Skeletal muscle cell (primary cell): Measurements from ENCODE around the gene BTD.

Experiments used
- DNase-seq: peaks from one replicate; pipeline ENCODE4 v3.0.0-alpha.2; 2010; ENCODE audit warnings: low read depth
- H3K4me3 ChIP-seq: 2 replicates; pipeline ENCODE4 v1.5.1; 2011; ENCODE audit warnings: low read depth, mild to moderate bottlenecking, control low read depth, low read length, moderate library complexity

The BTD gene

GRCh38 chr3:15601399-15602145 lies at the start of gene BTD, which contains the start of gene HACL1:
Gene BTD, plus strand, starts transcription at chr3:15601745. Its CDS starts 33,695 bp downstream, at chr3:15635440.
Gene HACL1, minus strand, starts transcription at chr3:15601569. Its CDS starts 106 bp downstream, at chr3:15601463.
- H3K4me3 ChIP-seq = peak within 1 kb of the TSS; percentile 55
- peak; percentile 97 for DNase-seq

- no peak for DNase-seq
- H3K4me3 ChIP-seq = no peak overlapping the region
Measured at GRCh38 chr3:15551902-15552301, 49.6 kb upstream of the BTD start.

GRCh38 chr3:15553749-15554148 lies 47.8 kb upstream of the BTD start:
- H3K4me3 ChIP-seq = no peak overlapping the region
- no peak for DNase-seq

GRCh38 chr3:15556512-15556911 lies 45.0 kb upstream of the BTD start:
- DNase-seq = no peak
- H3K4me3 ChIP-seq = no peak overlapping the region

GRCh38 chr3:15557511-15557946 lies 44.0 kb upstream of the BTD start:
- peak; percentile 15 for DNase-seq

GRCh38 chr3:15558581-15558980 lies 43.0 kb upstream of the BTD start:
- no peak for DNase-seq
- H3K4me3 ChIP-seq = no peak overlapping the region

More at GRCh38 chr3:15557511-15557946, 44.0 kb upstream of the BTD start:
- H3K4me3 ChIP-seq = no peak overlapping the region

GRCh38 chr3:15562560-15562959 lies 39.0 kb upstream of the BTD start:
- no peak for DNase-seq
- H3K4me3 ChIP-seq = no peak overlapping the region

GRCh38 chr3:15563190-15563589 lies 38.4 kb upstream of the BTD start:
- DNase-seq = no peak
- H3K4me3 ChIP-seq = no peak overlapping the region

GRCh38 chr3:15572138-15572537 lies 29.4 kb upstream of the BTD start:
- H3K4me3 ChIP-seq = no peak overlapping the region
- DNase-seq = no peak

- H3K4me3 ChIP-seq = no peak overlapping the region
- no peak for DNase-seq
Measured at GRCh38 chr3:15575446-15575845, 26.1 kb upstream of the BTD start.

- no peak for DNase-seq
- no peak overlapping the region for H3K4me3 ChIP-seq
Measured at GRCh38 chr3:15576475-15576874, 25.1 kb upstream of the BTD start.

GRCh38 chr3:15578289-15578867 lies 23.2 kb upstream of the BTD start:
- DNase-seq = no peak
- H3K4me3 ChIP-seq = no peak overlapping the region

GRCh38 chr3:15579051-15579450 lies 22.5 kb upstream of the BTD start:
- no peak for DNase-seq
- no peak overlapping the region for H3K4me3 ChIP-seq

GRCh38 chr3:15581471-15582394 lies 19.8 kb upstream of the BTD start:
- no peak overlapping the region for H3K4me3 ChIP-seq
- no peak for DNase-seq

GRCh38 chr3:15585111-15585845 lies 16.3 kb upstream of the BTD start:
- no peak for DNase-seq
- no peak overlapping the region for H3K4me3 ChIP-seq

- no peak for DNase-seq
Measured at GRCh38 chr3:15591242-15591641, 10.3 kb upstream of the BTD start.

GRCh38 chr3:15591928-15592327 lies 9.6 kb upstream of the BTD start:
- H3K4me3 ChIP-seq = no peak overlapping the region
- no peak for DNase-seq

More at GRCh38 chr3:15591242-15591641, 10.3 kb upstream of the BTD start:
- no peak overlapping the region for H3K4me3 ChIP-seq

- H3K4me3 ChIP-seq = no peak overlapping the region
- DNase-seq = no peak
Measured at GRCh38 chr3:15592968-15593367, 8.6 kb upstream of the BTD start.

GRCh38 chr3:15595955-15596354 lies 5.6 kb upstream of the BTD start:
- no peak for DNase-seq

More at GRCh38 chr3:15595955-15596354, 5.6 kb upstream of the BTD start:
- no peak overlapping the region for H3K4me3 ChIP-seq
